Measurements from ENCODE around the gene SVEP1. TPM values are rescaled to one million over a fixed set of nuclear protein-coding genes. Genes with fewer than 3 reads are reported as not detected.

Gene SVEP1
- total and polyA plus RNA-seq, 2 of the 13 experiments (the other 11 are each of a cell fraction or from before 2014, with no cell fraction given): not detected

DNA sequence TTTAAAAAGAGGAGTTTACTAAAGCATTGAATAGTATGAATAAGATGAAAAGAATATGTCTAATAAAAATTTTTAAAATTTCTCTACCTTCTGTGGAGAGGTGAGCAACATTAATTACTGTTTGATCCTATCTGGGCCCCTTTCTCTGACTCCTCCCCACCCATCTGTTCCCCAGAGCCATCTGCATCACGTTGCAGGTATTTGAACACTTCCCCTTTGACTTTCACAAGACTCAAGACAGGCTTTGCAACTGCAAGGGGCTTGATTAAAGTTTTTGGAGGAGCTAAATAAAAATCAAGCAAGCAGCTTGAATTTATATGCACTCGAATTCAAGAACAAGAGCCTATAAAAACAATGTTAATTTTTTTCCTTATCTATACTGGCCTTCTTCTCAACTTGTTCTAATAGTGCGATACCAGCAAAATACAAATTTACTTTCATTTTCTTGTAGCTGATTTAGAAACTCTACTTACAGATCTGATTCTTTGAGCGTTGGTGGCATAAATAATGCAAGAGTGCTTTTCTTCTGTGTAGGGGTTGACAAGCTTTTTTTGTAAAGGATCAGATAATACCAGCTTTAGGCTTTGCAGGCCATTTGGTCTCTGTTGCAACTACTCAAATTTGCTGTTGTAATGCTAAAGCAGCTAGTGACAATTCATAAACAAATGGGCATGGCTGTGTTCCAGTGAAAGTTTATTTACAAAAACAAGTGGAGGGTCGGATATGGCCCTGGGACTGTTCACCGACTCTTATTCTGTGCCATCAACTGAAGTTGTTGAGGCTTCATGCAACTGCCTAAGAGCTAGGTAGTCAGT is 263.1 kb downstream of the SVEP1 start:
- no peak overlapping the region for H2AFZ ChIP-seq (ENCODE audit: low read length)
- no TSS peak for BruUV-seq (replicated peaks)
- no peak for FAIRE-seq
- no peak for ATAC-seq
- H3K9ac ChIP-seq (ENCODE audit: insufficient read depth, low read depth, low read length): no peak overlapping the region
- 30% methylated on average over 6 of the region's 6 CpGs for WGBS (ENCODE audit: low lambda C conversion rate)
- H3K36me3 ChIP-seq (replicated peaks in 1 of 2; ENCODE audit: control insufficient read depth in 1 of 2, insufficient read depth in 2 of 2, low read length in 2 of 2): no peaks in the 10 kb centered on the region
- no peak for DNase-seq (ENCODE audit: low spot score)
- H4K20me1 ChIP-seq (ENCODE audit: insufficient read depth, low read length): no peaks in the 10 kb centered on the region
- H3K79me2 ChIP-seq (ENCODE audit: insufficient read depth, low read length): no peaks in the 10 kb centered on the region
- no peak overlapping the region for H3K4me3 ChIP-seq (replicated peaks in 1 of 3; ENCODE audit: insufficient read depth in 1 of 3, low read depth in 2 of 3, low read length in 3 of 3)
- no peak overlapping the region for H3K27ac ChIP-seq (ENCODE audit: extremely low read length, insufficient read depth, low read length)
- ChIA-PET CTCF (ENCODE audit: low intra/inter-chr PET ratio, low total read pairs) (no interaction called here), POLR2A (interaction anchor here (0.7 kb wide), 1 partner anchor 356 kb away, joined by 3 read pairs; no protein-coding TSS in a partner anchor)
- H3K9me3 ChIP-seq (ENCODE audit: low read length): peaks cover 7% of the 10 kb centered on the region; the same call in 1 of the 2 replicates
- H3K4me1 ChIP-seq (ENCODE audit: insufficient read depth, low read length): no peaks in the 10 kb centered on the region
- in situ Hi-C loops (cut with HindIII; ENCODE audit: extremely low pct_ligation_motif_present, low pct_unique_long_range_greater_than_20kb): no loop called here
- H3K4me2 ChIP-seq (ENCODE audit: low read depth, low read length): 0 out of 2 replicates have a peak overlapping the region, but pooled peaks have one; percentile 1
- intact Hi-C loops (cut with micrococcal nuclease; ENCODE audit: unreplicated experiment): no loop called here
- H3K27me3 ChIP-seq (ENCODE audit: control insufficient read depth in 1 of 2, insufficient read depth in 2 of 2, low read length in 2 of 2): no peaks in the 10 kb centered on the region
- TF ChIP-seq ZSCAN21 (CRISPR knock-in tag; IDR thresholded peaks at IDR 0.05; ENCODE audit: borderline replicate concordance) (no peak), RARG (CRISPR knock-in tag; IDR thresholded peaks at IDR 0.05; ENCODE audit: low read depth) (no peak), FLYWCH1 (CRISPR knock-in tag; IDR thresholded peaks at IDR 0.05) (no peak), ZNF557 (CRISPR knock-in tag; IDR thresholded peaks at IDR 0.05) (no peak), ZFP37 (CRISPR knock-in tag; IDR thresholded peaks at IDR 0.05; ENCODE audit: borderline replicate concordance) (no peak), RARA (CRISPR knock-in tag; IDR thresholded peaks at IDR 0.05) (no peak), ZC3H4 (CRISPR knock-in tag; IDR thresholded peaks at IDR 0.05; ENCODE audit: borderline replicate concordance) (no peak), ZNF816 (CRISPR knock-in tag; IDR thresholded peaks at IDR 0.05; ENCODE audit: borderline replicate concordance) (no peak), EP300 (IDR thresholded peaks at IDR 0.05; ENCODE audit: low read depth in 2 of 2, low read length in 2 of 2) (no peak), EP300 (CRISPR knock-in tag; IDR thresholded peaks at IDR 0.05; ENCODE audit: borderline replicate concordance) (no peak), ZNF614 (CRISPR knock-in tag; IDR thresholded peaks at IDR 0.05; ENCODE audit: borderline replicate concordance) (no peak), ZNF496 (CRISPR knock-in tag; IDR thresholded peaks at IDR 0.05; ENCODE audit: insufficient replicate concordance) (no peak), PTBP1 (IDR thresholded peaks at IDR 0.05; ENCODE audit: low read depth, low read length, poor library complexity, severe bottlenecking) (no peak), SP2 (CRISPR knock-in tag; IDR thresholded peaks at IDR 0.05) (no peak), ZFP1 (CRISPR knock-in tag; IDR thresholded peaks at IDR 0.05) (no peak)
- TF ChIP-seq, protein P1, sequence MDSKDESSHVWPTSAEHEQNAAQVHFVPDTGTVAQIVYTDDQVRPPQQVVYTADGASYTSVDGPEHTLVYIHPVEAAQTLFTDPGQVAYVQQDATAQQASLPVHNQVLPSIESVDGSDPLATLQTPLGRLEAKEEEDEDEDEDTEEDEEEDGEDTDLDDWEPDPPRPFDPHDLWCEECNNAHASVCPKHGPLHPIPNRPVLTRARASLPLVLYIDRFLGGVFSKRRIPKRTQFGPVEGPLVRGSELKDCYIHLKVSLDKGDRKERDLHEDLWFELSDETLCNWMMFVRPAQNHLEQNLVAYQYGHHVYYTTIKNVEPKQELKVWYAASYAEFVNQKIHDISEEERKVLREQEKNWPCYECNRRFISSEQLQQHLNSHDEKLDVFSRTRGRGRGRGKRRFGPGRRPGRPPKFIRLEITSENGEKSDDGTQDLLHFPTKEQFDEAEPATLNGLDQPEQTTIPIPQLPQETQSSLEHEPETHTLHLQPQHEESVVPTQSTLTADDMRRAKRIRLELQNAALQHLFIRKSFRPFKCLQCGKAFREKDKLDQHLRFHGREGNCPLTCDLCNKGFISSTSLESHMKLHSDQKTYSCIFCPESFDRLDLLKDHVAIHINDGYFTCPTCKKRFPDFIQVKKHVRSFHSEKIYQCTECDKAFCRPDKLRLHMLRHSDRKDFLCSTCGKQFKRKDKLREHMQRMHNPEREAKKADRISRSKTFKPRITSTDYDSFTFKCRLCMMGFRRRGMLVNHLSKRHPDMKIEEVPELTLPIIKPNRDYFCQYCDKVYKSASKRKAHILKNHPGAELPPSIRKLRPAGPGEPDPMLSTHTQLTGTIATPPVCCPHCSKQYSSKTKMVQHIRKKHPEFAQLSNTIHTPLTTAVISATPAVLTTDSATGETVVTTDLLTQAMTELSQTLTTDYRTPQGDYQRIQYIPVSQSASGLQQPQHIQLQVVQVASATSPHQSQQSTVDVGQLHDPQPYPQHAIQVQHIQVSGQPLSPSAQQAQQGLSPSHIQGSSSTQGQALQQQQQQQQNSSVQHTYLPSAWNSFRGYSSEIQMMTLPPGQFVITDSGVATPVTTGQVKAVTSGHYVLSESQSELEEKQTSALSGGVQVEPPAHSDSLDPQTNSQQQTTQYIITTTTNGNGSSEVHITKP (CRISPR knock-in tag; IDR thresholded peaks at IDR 0.05; ENCODE audit: low read depth): no peak
- TF ChIP-seq, protein P2, sequence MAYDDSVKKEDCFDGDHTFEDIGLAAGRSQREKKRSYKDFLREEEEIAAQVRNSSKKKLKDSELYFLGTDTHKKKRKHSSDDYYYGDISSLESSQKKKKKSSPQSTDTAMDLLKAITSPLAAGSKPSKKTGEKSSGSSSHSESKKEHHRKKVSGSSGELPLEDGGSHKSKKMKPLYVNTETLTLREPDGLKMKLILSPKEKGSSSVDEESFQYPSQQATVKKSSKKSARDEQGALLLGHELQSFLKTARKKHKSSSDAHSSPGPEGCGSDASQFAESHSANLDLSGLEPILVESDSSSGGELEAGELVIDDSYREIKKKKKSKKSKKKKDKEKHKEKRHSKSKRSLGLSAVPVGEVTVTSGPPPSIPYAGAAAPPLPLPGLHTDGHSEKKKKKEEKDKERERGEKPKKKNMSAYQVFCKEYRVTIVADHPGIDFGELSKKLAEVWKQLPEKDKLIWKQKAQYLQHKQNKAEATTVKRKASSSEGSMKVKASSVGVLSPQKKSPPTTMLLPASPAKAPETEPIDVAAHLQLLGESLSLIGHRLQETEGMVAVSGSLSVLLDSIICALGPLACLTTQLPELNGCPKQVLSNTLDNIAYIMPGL (CRISPR knock-in tag; IDR thresholded peaks at IDR 0.05; ENCODE audit: borderline replicate concordance in 1 of 2, low read depth in 1 of 2): no peak
- TF ChIP-seq, protein P3, sequence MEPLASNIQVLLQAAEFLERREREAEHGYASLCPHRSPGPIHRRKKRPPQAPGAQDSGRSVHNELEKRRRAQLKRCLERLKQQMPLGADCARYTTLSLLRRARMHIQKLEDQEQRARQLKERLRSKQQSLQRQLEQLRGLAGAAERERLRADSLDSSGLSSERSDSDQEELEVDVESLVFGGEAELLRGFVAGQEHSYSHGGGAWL (CRISPR knock-in tag; IDR thresholded peaks at IDR 0.05): no peak

Data from HepG2 (cell line).